ENCODE data around the gene SLC39A8. TPM values are rescaled to one million over a fixed set of nuclear protein-coding genes. Genes with fewer than 3 reads are reported as not detected.
A peak's percentile ranks its signal among the peaks of the same experiment; 100 is the strongest.

SLC39A8 gene
- polyA plus RNA-seq, 2 of the 4 experiments (the other 2 are of a cell fraction) = 14.1 to 20.4 TPM

DNA sequence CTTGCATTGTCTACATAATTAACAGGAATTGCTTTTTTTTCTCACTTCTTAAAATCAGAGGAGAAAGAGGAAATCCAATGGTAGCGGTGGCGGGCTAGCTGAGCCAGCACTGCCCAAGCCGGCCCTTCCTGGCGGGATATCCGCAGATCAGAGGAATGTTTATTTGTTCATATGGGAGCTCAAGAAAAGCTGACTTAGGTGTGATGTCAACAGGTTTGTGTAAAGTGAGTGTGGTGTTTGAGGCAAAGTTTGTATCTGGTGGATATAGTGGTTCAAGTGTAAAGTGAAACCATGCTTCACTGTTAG is 466 bp upstream of the SLC39A8 start:
- peaks cover 9% of the 10 kb centered on the region; the same call in 1 of the 3 replicates for H3K4me1 ChIP-seq
- ATAC-seq (no peak), FAIRE-seq (no peak), DNase-seq (ENCODE audit: low read depth in 1 of 2, low spot score in 1 of 2) (no peak)
- ChIA-PET POLR2A (interaction anchor here (1.8 kb wide), 1 partner anchor 85 kb away, joined by 9 read pairs; no protein-coding TSS in a partner anchor), CTCF (interaction anchor here (0.9 to 2.1 kb wide), 2 partner anchors 70 to 86 kb away, joined by 3 to 13 read pairs; no protein-coding TSS in a partner anchor)
- H3K4me3 ChIP-seq = peak overlapping the region; percentile 56
- 25% methylated on average over 5 of the region's 5 CpGs for WGBS (ENCODE audit: missing lambda C conversion rate)
- H3K4me2 ChIP-seq = peak overlapping the region; percentile 84
- H3K9me3 ChIP-seq = no peaks in the 10 kb centered on the region
- H3K27ac ChIP-seq = peak overlapping the region; percentile 39 to 62; a peak in 5 of 6 replicates
- TF ChIP-seq HOXB13 (CRISPR knock-in tag; IDR thresholded peaks at IDR 0.05; ENCODE audit: low read depth) = no peak

DNA sequence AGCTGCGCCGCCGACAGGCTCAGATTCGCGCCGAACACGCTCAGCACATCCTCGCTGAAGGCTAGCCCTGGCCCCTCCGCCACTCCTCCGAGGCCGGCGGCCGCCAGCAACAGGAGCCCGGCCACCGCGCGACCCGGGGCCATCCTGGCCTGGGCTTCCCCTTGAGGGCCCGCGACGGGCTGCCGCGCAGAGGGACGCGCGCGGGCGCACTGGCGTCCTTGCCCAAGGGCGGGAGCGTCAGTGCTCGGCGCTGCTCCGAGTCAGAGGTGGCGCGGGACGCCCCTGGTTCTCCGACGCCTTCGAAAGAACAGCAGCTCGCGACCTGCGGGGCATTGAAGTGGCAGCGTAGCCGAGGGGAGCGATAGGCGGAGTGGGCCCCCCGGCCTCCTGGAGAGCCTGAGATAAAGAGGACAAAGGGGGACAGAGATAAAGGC is 745 bp downstream of the SLC39A8 start:
- ATAC-seq (peak; percentile 86 to 90), FAIRE-seq (no peak), DNase-seq (ENCODE audit: low read depth in 1 of 2, low spot score in 1 of 2) (peak; percentile 38 to 57)
- ChIA-PET POLR2A (interaction anchor here (1.8 kb wide), 1 partner anchor 86 kb away, joined by 9 read pairs; no protein-coding TSS in a partner anchor), CTCF (interaction anchor here (0.6 to 0.9 kb wide), 2 partner anchors 83 to 86 kb away, joined by 3 to 4 read pairs; no protein-coding TSS in a partner anchor)
- Histone ChIP-seq H3K27ac (peak overlapping the region; percentile 74 to 93), H3K4me3 (peak overlapping the region; percentile 56), H3K9me3 (no peaks in the 10 kb centered on the region), H3K4me1 (peaks cover 9% of the 10 kb centered on the region; the same call in 1 of the 3 replicates), H3K4me2 (peak overlapping the region; percentile 84)
- 0% methylated on average over 7 of the region's 48 CpGs for WGBS (ENCODE audit: missing lambda C conversion rate)
- TF ChIP-seq NR3C1 (IDR thresholded peaks at IDR 0.05) (no peak), KDM5A (IDR thresholded peaks at IDR 0.05) (no peak), RARB (CRISPR knock-in tag; IDR thresholded peaks at IDR 0.05) (no peak), ZFP36 (IDR thresholded peaks at IDR 0.05; ENCODE audit: borderline replicate concordance, partially characterized antibody) (no peak), MYC (IDR thresholded peaks at IDR 0.05; ENCODE audit: borderline replicate concordance, low read length) (no peak), POLR2A (IDR thresholded peaks at IDR 0.05; ENCODE audit: low read length) (0 out of 2 replicates have a peak, but pooled peaks have one; percentile 32), JUNB (IDR thresholded peaks at IDR 0.05) (no peak)
- TF ChIP-seq, protein P1, sequence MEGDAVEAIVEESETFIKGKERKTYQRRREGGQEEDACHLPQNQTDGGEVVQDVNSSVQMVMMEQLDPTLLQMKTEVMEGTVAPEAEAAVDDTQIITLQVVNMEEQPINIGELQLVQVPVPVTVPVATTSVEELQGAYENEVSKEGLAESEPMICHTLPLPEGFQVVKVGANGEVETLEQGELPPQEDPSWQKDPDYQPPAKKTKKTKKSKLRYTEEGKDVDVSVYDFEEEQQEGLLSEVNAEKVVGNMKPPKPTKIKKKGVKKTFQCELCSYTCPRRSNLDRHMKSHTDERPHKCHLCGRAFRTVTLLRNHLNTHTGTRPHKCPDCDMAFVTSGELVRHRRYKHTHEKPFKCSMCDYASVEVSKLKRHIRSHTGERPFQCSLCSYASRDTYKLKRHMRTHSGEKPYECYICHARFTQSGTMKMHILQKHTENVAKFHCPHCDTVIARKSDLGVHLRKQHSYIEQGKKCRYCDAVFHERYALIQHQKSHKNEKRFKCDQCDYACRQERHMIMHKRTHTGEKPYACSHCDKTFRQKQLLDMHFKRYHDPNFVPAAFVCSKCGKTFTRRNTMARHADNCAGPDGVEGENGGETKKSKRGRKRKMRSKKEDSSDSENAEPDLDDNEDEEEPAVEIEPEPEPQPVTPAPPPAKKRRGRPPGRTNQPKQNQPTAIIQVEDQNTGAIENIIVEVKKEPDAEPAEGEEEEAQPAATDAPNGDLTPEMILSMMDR (IDR thresholded peaks at IDR 0.05) = no peak
- TF ChIP-seq, protein P2, sequence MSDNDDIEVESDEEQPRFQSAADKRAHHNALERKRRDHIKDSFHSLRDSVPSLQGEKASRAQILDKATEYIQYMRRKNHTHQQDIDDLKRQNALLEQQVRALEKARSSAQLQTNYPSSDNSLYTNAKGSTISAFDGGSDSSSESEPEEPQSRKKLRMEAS (IDR thresholded peaks at IDR 0.05) = no peak; the same call in none of the 2 replicates
- TF ChIP-seq, protein P3, sequence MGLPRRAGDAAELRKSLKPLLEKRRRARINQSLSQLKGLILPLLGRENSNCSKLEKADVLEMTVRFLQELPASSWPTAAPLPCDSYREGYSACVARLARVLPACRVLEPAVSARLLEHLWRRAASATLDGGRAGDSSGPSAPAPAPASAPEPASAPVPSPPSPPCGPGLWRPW (IDR thresholded peaks at IDR 0.05) = no peak
- TF ChIP-seq, protein P4, sequence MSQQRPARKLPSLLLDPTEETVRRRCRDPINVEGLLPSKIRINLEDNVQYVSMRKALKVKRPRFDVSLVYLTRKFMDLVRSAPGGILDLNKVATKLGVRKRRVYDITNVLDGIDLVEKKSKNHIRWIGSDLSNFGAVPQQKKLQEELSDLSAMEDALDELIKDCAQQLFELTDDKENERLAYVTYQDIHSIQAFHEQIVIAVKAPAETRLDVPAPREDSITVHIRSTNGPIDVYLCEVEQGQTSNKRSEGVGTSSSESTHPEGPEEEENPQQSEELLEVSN (IDR thresholded peaks at IDR 0.05; ENCODE audit: borderline replicate concordance, low read depth) = peak; percentile 94

DNA sequence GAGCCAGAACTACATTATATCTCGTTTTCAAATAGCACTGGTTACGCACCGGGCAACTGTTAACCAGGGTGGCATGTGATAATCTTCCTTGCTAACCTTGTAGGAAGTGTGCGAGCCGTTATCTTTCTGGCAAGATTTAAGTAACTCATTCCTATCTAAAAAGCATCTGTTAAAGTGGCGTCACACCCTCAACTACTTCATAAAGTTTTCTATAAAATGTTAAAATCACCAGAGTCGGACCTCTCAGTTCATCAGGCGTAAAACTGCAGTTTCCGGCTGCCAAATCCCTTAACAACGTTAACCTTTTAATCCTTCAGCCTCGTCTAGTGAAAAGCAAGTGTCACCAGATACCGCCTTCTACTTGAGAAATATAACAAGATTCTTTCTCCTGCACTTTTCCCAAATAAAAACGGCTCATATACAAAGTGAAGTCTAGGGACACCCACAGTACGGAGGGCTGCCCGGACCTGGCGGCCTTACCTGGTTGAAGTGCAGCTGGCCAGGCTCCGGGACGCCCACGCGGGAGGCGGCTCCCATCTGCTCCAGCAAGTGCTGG is 1.2 kb downstream of the SLC39A8 start:
- WGBS (ENCODE audit: missing lambda C conversion rate) = 13% methylated on average over 16 of the region's 21 CpGs
- Histone ChIP-seq H3K4me2 (peak overlapping the region; percentile 84), H3K4me3 (peak overlapping the region; percentile 56), H3K4me1 (peaks cover 9% of the 10 kb centered on the region; the same call in 1 of the 3 replicates), H3K27ac (peak overlapping the region; percentile 74 to 93), H3K9me3 (no peaks in the 10 kb centered on the region)
- CTCF ChIA-PET = no interaction called here
- FAIRE-seq (no peak), ATAC-seq (no peak), DNase-seq (ENCODE audit: low read depth in 1 of 2, low spot score in 1 of 2) (no peak)
- POLR2A ChIA-PET = interaction anchor here (1.8 kb wide), 1 partner anchor 87 kb away, joined by 9 read pairs; no protein-coding TSS in a partner anchor
- TF ChIP-seq, protein P5, sequence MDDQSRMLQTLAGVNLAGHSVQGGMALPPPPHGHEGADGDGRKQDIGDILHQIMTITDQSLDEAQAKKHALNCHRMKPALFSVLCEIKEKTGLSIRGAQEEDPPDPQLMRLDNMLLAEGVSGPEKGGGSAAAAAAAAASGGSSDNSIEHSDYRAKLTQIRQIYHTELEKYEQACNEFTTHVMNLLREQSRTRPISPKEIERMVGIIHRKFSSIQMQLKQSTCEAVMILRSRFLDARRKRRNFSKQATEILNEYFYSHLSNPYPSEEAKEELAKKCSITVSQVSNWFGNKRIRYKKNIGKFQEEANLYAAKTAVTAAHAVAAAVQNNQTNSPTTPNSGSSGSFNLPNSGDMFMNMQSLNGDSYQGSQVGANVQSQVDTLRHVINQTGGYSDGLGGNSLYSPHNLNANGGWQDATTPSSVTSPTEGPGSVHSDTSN (IDR thresholded peaks at IDR 0.05) = no peak
- no peak for TF ChIP-seq CEBPB (IDR thresholded peaks at IDR 0.05)
- TF ChIP-seq GATA3 (IDR thresholded peaks at IDR 0.05; ENCODE audit: borderline replicate concordance) = no peak
- no peak for TF ChIP-seq CBX2 (IDR thresholded peaks at IDR 0.05; ENCODE audit: borderline replicate concordance, low read depth)
- TF ChIP-seq FOSB (CRISPR knock-in tag; IDR thresholded peaks at IDR 0.05) = no peak
- no peak for TF ChIP-seq CHD4 (IDR thresholded peaks at IDR 0.05; ENCODE audit: borderline replicate concordance)
- no peak for TF ChIP-seq CBX8 (IDR thresholded peaks at IDR 0.05)
- TF ChIP-seq, protein P6, sequence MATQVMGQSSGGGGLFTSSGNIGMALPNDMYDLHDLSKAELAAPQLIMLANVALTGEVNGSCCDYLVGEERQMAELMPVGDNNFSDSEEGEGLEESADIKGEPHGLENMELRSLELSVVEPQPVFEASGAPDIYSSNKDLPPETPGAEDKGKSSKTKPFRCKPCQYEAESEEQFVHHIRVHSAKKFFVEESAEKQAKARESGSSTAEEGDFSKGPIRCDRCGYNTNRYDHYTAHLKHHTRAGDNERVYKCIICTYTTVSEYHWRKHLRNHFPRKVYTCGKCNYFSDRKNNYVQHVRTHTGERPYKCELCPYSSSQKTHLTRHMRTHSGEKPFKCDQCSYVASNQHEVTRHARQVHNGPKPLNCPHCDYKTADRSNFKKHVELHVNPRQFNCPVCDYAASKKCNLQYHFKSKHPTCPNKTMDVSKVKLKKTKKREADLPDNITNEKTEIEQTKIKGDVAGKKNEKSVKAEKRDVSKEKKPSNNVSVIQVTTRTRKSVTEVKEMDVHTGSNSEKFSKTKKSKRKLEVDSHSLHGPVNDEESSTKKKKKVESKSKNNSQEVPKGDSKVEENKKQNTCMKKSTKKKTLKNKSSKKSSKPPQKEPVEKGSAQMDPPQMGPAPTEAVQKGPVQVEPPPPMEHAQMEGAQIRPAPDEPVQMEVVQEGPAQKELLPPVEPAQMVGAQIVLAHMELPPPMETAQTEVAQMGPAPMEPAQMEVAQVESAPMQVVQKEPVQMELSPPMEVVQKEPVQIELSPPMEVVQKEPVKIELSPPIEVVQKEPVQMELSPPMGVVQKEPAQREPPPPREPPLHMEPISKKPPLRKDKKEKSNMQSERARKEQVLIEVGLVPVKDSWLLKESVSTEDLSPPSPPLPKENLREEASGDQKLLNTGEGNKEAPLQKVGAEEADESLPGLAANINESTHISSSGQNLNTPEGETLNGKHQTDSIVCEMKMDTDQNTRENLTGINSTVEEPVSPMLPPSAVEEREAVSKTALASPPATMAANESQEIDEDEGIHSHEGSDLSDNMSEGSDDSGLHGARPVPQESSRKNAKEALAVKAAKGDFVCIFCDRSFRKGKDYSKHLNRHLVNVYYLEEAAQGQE (IDR thresholded peaks at IDR 0.05) = no peak
- TF ChIP-seq, protein P7, sequence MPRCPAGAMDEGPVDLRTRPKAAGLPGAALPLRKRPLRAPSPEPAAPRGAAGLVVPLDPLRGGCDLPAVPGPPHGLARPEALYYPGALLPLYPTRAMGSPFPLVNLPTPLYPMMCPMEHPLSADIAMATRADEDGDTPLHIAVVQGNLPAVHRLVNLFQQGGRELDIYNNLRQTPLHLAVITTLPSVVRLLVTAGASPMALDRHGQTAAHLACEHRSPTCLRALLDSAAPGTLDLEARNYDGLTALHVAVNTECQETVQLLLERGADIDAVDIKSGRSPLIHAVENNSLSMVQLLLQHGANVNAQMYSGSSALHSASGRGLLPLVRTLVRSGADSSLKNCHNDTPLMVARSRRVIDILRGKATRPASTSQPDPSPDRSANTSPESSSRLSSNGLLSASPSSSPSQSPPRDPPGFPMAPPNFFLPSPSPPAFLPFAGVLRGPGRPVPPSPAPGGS (IDR thresholded peaks at IDR 0.05) = no peak
